ENCODE data around the gene SLITRK6.
"Not testable (repeated sequence)": the region's sequence is repeated elsewhere in the genome, so short reads cannot be mapped to it uniquely, and the experiment has no call there.

The SLITRK6 gene, protein sequence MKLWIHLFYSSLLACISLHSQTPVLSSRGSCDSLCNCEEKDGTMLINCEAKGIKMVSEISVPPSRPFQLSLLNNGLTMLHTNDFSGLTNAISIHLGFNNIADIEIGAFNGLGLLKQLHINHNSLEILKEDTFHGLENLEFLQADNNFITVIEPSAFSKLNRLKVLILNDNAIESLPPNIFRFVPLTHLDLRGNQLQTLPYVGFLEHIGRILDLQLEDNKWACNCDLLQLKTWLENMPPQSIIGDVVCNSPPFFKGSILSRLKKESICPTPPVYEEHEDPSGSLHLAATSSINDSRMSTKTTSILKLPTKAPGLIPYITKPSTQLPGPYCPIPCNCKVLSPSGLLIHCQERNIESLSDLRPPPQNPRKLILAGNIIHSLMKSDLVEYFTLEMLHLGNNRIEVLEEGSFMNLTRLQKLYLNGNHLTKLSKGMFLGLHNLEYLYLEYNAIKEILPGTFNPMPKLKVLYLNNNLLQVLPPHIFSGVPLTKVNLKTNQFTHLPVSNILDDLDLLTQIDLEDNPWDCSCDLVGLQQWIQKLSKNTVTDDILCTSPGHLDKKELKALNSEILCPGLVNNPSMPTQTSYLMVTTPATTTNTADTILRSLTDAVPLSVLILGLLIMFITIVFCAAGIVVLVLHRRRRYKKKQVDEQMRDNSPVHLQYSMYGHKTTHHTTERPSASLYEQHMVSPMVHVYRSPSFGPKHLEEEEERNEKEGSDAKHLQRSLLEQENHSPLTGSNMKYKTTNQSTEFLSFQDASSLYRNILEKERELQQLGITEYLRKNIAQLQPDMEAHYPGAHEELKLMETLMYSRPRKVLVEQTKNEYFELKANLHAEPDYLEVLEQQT

DNA sequence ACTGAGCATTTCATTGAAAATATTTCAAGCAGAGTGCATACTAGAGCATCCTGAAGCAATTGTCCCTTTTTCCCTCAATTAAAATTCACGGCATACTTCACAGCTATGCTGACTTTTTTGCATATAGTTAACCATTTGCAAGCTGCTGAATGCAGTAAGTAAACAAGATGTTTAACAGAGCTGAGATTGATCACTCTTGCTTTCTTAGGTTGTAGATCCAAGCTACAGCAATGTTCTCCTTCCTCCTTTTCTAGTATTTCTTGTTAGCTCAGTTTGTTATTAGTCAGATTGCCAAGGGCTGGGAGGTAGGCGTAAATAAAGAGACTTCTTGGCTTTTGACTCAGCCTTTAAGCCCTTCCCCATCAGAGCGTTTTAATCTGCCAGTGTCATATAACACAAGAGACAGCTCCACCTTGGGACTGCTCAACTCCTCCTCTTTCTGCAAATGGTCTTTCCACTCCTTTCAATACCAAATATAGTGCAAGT lies at the start of gene SLITRK6:
Gene SLITRK6 (minus strand): TSS at position 323 of the 486 bp plus-strand sequence. CDS start 2,911 bp downstream, outside the sequence.
- DNase-seq, result no peak

DNA sequence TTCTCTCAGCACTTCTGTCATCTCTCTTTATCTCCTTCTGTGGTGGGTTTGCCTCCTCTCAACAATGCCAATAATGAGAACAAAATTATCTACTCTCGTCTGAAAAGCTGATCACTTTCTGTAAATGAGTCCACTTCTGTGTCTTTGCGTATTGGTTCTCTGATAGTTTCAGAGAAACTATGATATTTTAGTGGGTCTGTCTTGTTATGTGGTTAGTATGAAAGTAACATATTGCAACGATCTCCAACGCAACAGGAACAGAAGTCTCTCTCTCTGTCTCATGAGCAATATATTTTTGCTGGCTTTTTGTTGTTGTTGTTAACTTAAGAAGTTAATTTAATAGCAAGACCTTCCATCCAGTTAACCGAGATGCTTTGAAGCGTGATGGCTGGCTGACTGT lies 47.8 kb upstream of the SLITRK6 start:
- no peak for DNase-seq

DNA sequence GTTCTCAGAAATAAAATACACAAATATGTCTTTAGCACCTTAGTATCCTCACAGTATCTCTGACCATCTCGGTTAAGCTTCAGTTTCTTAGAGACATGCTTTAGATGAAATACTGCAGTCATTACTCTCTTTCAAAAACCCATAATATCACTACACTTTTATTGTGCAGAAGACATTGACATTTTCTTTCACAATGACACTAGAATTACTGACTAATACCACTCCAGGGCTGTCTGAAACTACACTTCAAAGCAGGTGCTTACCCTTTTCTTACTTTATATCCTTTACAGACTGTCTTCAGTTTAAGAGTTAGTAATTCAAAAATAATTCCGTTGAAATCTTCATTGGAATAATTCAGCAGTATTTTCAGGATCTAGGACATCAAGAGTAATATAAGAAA lies 42.2 kb upstream of the SLITRK6 start:
- no peak for DNase-seq

DNA sequence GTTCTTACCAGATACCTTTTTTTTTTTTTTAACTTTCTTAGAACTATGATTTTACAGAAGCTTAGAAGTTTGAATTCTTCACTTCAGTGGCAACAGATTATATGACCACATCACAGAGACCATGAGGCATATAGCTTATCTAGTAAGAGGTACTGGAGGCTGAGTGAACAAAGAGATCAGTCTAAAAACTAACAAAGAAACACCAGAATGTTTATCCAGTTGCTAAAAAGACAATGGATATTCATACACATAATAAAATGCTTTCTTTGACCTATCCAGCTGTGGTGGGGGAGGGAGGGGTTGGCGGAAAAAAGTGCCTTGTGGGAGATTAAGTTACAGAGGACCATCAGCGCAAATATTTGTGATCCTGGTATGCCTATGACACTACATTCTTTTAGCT lies 34.7 kb upstream of the SLITRK6 start:
- no peak for DNase-seq

DNA sequence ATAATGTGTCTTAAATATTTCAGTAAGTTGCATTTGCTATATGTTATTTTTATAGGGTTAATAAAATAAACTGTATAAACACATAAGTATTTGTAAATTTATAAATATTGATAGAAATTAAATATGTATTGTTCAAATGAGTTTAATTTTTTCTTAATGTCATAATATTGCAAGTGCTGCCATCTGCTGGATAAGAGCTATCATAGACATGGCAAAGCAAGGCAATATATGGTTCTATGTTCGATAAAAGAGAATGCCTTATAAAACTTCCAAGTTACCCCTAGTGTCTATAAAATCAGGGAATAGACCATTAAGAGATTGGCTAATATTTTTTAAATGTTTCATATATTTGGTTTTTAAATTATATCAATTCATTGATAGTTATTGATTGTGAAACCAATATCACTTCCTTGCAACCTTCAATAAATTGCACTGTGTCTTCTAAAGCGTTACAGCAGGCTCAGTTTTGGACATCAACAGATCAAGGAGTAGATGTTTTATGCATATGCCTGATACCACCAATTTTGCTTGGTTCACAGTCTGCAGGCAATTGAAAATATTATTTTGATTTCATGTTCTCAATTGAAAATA lies 29.0 kb upstream of the SLITRK6 start:
- no peak for DNase-seq

DNA sequence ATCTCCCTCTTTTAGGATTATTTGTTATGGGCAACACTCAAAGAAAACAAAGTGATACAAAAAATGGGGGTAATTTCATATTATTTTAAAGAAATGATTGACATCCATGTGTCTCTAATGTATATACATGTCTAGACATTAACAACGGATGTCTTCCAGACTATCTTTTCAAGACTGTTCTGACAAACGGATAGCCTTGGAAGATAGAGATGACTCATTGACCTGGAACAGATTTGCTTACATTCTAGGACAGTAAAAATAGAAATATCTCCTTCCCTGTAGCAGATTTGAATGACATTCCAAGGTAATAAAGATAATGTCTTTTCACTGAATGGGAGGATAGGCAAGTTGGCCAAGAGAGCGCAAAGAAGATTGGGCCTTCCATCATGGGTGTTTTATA lies 26.2 kb upstream of the SLITRK6 start:
- no peak for DNase-seq

DNA sequence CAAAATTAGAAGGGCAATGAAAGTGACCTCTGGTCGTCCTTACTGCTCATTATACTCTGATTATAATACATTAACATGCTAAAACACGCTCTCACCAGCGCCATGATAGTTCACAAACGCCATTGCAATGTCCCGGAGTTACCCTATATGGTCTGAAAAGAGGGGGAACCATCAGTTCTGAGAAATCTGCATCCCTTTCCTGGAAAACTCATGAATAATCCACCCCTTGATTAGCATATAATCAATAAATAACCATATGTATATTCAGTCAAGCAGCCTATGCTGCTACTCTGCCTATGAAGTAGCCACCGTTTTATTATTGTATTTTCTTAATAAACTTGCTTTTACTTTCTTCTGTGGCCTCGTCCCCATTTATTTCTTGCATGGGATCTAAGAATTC lies 24.6 kb upstream of the SLITRK6 start:
- no peak for DNase-seq

DNA sequence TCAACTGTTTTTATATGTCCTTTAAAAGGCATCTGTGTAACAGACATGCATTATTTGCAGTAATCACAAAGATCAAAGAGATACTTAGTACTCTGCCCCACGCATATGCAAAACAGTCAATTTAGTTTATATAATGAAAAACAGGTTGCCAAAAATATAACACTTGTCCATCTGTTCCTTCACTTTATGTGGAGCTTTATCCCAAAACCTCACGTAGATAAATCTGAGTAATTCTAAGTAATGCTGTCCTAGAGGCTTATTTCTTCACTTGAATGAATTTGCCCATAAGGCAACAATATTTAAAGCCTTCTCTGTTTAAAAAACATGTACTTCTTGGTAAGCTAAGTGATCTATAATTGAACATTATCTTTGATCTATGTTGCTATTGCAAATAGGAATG lies 20.3 kb upstream of the SLITRK6 start:
- no peak for DNase-seq

DNA sequence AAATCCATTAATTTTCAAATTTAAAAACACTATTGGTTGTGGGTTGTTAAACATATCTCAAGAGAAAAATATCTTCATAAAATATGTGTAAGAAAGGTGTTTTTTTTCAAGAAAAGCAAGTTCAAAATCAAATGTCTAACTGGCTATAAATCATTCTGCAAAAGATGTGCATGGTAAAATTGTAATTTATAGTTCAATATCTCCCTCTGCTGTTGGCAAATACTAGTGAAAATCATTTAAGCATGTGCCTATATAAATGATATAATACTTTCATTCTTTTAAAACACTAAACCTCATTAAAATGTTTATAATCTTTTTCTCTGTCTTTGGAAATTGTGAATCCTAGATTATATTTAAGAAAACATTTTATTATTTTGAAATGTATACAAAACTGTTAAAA lies 17.2 kb upstream of the SLITRK6 start:
- no peak for DNase-seq

DNA sequence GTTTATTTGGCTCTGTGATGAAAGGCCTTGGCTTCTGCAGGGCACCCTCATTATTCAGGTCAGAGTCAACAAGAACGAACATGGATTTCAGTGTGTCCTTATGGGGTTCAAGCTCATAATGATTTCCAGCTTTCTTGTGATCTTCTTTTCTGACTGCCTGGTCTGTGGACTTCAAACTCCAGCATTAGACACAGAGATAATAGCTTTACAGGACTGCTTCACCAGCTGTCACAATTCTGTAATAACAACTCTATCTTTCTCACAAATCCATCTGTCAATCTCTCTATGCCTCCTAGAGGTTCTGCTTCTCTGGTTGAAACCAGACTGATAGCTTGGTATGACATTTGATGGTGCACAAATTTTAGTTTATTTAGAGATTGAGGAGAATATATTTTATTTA lies 13.1 kb upstream of the SLITRK6 start:
- no peak for DNase-seq

DNA sequence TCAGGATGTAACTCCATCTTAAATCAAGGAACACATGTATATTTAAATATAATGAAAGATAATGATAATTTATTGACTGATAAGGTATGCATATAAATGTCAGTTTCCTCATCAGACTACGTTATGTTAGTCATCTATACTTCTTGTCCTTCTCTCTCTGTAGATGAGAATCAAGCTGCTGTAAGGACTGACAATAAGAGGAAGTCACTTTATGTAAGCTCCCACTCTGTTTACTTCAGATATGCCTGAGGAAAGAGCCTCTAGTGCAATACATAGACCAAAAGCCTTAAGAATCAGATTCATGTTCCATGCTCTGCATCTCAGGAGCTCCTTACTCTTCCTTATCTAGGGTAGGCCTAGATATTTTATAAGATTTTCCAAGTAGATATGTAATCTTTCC lies 9.6 kb upstream of the SLITRK6 start:
- no peak for DNase-seq

DNA sequence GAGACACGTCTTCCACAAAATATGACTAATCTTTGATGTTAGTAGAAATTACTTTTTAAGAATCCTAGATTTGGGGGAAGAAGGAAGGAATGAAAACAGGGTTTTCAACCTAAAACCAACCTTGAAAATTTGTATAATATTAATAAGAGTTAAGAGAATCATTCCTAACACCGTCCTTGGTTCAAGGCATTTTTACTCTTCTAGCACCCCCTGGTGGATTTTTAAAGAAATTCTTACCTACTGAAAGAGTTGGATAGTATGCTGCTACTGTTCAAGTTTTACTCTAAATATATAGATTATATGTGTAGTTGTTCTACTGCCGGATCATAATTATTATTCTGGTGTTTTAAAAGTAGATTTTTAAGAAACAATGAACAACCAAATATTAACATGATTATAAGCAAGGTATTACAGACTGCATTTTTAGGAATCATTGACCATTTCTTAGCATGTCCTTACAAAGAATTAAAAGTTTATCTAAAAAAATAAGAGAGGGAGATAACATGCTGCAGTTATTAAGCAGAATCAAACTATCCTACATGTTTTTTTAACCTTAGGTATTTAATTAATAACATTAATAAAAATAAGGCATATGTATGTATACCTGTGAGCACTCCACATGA lies 7.4 kb upstream of the SLITRK6 start:
- DNase-seq, result no peak

DNA sequence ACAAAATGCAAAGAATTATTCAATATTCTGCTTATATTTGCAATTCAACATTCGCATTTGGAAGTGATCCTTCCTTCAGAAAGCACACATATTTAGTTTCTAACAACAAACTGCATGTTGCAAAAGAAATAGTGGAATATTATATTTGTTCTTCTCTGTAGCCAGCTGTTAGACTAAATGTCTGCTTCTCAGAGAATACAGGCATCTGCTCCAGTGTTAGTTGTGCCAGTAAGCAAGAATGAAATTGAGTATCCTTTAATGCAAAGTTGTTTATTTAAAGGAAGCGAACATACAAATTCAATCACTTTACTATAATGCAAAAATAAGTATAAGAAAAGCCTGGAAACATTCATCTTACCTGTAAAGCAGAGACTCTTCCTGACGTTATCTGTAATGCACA lies 663 bp downstream of the SLITRK6 start:
- DNase-seq, result no peak

DNA sequence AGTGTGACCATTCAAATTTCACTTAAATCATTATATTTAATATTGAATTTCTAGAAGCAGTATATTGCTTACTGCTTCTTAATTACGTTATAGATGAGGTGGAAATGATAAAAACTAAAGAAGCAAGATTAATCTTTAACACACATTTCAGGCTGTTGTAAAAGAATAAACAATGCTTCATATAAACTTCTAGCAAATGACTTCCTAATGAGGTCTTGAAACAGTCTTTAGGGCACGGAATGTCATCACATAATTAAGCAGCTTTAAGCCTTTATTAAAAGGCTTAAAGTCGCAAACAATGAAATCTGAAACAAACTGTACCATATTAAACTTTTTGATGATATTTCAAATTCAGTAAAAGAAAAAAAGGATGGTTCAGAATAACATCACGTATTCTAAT lies 1.9 kb downstream of the SLITRK6 start:
- DNase-seq, result no peak

DNA sequence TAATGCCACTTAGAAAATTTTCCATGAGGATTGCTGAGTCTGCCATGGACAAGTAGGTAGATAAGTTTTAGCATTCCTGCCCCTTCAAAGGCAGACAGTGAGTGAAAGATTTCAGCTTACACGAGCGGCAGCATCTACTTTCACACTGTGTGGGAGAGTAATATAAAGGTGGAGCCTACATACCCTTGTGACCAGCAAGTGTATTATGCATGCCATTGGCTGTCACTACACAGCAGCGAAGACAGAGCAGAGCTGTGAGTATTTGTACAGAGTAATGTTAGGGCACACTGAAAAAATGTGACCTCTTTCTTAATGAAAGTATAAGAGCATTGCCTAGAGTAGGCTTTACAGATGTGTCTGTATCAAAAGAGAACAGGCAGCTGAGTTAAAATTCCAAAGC lies 14.0 kb downstream of the SLITRK6 start:
- no peak for DNase-seq

DNA sequence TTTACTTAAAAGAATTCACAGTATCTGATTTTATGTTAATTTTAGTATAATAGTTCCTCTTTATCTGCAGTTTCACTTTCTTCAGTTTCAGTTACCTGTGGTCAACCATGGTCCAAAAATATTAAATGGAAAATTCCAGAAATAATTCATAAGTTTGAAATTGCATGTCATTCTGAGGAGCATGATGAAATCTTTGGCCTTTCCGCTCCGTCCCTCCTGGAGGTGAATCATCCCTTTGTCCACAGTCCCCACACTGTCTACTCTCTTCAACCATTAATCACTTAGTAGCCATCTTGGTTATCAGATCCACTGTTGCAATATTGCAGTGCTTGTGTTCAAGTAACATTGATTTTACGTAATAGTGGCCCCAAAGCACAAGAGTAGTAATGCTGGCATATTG lies 26.9 kb downstream of the SLITRK6 start:
- DNase-seq, result no peak

DNA sequence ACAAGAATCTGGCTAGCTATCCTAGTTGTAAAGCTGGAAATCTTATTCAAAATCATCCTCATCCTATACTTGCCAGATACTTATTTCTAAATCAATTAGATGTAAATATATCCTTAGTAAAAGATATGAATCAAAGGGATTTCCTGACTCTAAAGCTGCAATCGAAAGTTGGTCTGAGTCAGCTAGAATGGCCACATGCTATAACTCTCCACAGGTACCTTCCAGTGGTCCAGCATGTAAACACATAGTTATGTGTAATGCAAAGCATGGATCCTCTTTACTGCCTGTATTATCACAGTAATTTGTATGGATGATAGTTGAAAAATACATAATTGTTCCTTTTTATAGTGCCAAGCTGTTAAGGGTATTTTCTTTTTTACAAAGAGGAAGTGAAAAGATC lies 27.4 kb downstream of the SLITRK6 start:
- DNase-seq, result no peak

DNA sequence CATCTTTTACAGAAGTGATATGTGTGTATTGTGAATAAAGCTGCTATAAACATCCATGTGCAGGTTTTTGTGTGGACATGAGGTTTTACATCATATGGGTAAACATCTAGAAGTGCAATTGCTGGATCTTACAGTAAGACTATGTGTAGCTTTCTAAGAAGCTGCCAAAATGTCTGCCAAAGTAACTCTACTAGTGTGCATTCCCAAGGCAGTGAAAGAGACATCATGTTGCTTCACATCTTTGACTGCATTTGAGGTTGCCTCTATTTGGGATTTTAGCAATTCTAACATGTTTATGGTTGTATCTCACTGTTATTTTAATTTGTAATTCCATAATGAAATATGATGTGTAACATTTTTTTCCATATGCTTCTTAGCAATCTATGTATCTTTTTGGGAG lies 30.3 kb downstream of the SLITRK6 start:
- DNase-seq, result no peak

DNA sequence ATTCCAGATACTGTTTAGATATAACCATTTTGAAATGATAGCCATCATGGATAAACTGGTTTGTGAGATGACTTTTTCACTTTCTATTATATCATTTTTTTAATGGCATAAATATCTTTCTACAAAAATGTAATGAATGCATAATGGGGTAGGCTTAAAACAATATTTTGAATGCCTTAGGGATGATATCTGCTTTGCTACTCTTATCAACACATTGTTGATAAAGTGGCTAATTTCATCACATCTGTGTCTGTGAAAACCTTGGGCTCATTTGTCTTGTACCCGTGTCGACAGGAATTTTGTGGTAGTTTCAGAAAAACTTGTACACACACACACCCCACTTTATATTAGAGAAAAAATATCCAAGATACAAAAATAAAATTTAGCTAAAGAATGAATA lies 44.1 kb downstream of the SLITRK6 start:
- no peak for DNase-seq

DNA sequence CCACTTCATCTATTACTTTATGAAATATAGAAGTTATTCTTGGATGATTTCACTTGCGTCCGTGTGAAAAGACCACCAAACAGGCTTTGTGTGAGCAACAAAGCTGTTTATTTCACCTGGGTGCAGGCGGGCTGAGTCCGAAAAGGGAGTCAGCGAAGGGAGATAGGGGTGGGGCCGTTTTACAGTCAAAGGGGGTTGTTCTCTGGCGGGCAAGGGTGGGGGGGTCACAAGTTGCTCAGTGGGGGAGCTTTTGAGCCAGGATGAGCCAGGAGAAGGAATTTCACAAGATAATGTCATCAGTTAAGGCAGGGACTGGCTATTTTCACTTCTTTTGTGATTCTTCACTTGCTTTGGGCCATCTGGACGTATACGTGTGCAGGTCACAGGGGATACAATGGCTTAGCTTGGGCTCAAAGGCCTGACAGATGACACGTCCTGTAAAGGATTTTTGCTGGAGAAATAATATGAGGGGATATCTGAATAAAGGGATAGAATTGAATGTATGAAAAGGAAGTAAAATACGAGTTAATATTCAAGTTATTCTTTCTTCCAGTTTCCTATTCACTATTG lies 55.9 kb downstream of the SLITRK6 start:
- not testable (repeated sequence) for DNase-seq
